ENCODE results near the gene MFN2.

MFN2 gene

GRCh38 chr1:11960715-11961114 is 19.5 kb upstream of the MFN2 start:
- no peak for DNase-seq

DNA sequence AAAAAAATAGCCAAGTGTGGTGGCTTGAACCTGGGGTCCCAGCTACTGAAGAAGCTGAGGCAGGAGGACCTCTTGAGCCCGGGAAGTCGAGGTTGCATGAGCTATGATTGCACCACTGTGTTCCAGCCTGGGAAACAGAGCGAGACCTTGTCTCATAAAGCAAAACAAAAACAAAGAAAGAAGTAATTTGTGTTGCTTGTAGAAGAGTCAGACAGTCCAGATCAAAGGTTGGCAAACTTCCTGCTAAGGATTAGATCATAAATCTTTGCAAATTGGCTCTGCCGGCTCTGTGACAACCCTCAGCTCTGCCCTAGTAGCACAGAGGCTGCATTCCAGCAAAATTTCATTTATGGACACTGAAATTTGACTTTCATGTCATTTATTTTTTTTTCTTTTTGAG is 19.0 kb upstream of the MFN2 start:
- DNase-seq = no peak

DNA sequence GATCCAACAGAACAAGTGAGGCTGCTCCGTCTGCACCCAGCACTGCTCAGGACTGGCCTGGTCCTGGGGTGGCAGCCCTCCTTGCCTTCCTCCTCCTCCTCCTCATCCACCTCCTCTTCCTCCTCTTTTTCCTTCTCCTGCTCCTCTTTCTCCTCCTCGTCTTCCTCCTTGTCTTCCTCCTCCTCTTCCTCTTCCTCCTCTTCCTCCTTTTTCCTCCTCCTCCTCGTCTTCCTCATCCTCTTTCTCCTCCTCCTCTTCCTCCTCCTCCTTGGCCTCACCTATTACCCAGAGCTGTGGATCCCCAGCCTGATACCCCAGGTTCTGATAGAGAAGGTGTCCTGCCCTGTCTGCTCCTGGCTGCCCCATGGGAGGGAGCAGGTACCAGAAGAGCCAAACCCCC is 16.6 kb upstream of the MFN2 start:
- DNase-seq = no peak

- no peak for DNase-seq
Observed at GRCh38 chr1:11964656-11965055, 15.6 kb upstream of the MFN2 start.

GRCh38 chr1:11967028-11967547 is 13.2 kb upstream of the MFN2 start:
- DNase-seq = no peak

- no peak for DNase-seq
Observed at GRCh38 chr1:11970441-11971185, 9.6 kb upstream of the MFN2 start.

GRCh38 chr1:11977625-11978024 is 2.6 kb upstream of the MFN2 start:
- no peak for DNase-seq

GRCh38 chr1:11978301-11978700 is 1.9 kb upstream of the MFN2 start:
- DNase-seq = no peak

GRCh38 chr1:11979028-11979850 is 1.0 kb upstream of the MFN2 start:
- DNase-seq = no peak

DNA sequence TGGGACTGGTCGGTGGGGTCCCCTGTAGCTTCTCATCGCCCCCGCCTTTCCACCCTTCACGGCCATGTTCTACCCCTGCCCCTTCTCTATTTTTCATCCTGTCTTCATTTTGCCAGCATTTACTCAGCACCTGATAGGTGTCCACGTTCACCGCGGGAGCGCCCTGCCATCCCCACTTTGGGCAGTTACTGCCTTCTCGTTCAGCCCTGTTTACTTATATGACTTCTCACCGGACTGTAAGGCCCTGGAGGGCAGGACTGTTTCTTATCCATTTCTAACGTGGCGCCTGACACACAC is 380 bp downstream of the MFN2 start:
- no peak for DNase-seq

DNA sequence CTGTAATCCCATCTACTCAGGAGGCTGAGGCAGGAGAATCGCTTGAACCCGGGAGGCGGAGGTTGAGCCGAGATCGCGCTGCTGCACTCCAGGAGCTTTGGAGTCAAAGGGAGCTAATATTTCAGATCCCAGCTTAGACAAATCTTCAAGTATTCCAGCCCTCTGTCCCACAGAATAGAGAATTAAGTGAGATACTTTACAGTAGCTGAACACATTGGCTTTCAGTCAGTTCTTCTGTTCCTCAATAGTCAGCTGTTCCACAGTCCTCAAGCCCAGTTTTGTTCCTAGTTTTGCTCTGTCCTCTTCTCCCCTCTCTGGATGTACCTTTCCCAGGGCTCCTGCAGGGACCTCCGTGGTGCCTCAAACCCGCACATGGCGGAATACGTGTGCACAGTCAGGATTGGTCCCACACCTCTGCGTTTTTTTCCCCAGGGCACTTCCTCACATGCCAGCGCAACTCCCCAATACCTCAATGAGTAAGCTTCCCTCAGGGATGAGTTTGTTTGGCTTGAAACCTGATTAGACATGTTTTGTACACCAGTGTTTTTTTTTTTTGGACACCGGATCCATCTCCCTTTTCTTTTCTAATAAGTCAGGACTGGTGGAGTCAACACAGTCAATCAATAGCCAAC is 1.2 kb downstream of the MFN2 start:
- DNase-seq = no peak

DNA sequence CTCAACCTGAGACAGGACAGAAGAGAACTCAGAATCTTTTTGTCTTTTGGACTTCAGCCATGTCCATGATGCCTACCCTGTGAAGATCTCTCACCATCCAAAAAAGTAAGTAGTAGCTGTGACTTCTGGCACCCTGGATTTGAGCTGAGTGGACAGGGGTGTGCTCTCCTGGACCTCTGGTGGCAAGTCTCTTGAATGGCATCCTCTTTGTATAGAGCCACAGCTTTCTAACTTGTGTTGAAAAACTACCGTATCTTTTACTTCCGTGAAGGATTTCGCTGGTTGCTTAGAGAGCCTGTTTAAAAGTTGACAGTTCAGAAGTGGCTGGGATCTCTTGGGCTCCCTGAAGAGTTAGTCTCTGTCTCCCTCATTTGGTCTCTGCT is 1.8 kb downstream of the MFN2 start:
- DNase-seq = no peak

GRCh38 chr1:11984121-11984520 is 3.9 kb downstream of the MFN2 start:
- DNase-seq = no peak

DNA sequence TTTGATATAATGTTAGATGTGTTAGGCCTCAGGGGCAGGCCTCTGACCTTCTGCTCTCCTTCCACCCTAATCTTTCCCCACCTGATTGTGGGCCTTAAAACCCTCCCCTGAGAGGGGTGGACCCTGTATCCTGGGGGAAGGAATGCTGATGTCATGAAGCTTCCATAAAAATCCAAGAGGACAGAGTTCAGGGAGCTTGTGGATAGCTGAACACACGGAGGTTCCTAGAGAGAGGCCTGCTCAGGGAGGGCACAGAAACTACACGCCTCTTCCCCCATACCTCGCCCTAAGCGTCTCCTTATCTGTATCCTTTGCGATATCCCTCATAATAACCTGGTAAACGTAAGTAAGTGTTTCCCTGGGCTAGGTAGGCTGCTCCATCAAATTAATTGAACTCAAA is 4.3 kb downstream of the MFN2 start:
- DNase-seq = no peak

- no peak for DNase-seq
Observed at GRCh38 chr1:11985171-11985570, 4.9 kb downstream of the MFN2 start.

GRCh38 chr1:11985851-11986250 is 5.6 kb downstream of the MFN2 start:
- DNase-seq = no peak

DNA sequence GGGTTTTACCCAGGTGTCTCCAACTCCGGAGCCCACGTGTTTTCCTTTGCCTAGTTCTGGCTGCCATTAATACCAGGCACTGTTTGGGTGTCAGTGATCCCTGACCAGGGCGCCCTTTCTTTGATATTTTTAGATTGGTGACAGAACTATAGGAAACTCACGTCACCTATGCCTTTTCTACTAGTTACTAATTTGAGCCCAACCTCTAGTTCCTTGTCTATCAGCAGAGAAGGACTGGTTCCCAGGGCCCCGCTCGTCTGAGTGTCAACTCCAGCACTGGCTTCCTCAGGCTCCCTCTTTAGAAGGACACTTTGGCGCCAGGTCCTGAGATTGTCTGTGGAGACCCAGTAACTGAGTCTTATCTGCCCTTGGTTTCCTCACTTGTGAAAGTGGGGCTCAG is 9.4 kb downstream of the MFN2 start:
- DNase-seq = no peak

GRCh38 chr1:11990303-11991032 is 10.2 kb downstream of the MFN2 start:
- no peak for DNase-seq

- no peak for DNase-seq
Observed at GRCh38 chr1:11991969-11992676, 11.9 kb downstream of the MFN2 start.

DNA sequence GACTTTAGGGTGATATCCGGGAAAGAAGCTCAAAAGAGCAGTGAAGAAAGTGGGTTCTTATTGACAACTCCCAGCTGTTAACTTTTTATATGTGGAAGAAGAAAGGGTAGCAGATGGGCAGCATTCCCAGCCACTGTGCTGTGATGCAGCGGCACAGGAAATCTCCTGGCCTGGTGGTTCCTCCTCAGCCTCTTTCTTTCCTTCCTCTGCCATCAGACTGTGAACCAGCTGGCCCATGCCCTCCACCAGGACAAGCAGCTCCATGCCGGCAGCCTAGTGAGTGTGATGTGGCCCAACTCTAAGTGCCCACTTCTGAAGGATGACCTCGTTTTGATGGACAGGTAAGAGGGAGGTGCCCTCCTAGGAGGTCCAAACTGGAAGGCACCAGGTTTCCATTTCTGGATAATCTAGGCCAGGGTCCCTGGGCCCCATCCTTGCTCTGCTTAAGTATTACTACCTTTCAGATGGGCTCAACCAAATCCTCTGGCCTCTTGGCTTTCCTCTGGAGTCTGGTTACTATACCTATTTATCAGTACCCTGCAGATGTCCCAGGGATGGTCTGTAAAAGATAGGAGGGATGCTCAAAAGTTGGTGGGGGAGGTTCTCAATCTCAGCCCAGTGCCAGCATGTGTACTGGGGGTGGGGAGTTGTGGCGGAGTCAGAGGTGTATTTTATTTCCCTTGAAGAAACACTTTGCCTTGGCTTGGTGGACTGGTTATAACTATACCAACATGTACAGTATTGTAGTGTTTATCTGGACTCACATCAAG is 17.0 kb downstream of the MFN2 start:
- DNase-seq = no peak

- DNase-seq = no peak
Observed at GRCh38 chr1:11998636-11999035, 18.4 kb downstream of the MFN2 start.

DNA sequence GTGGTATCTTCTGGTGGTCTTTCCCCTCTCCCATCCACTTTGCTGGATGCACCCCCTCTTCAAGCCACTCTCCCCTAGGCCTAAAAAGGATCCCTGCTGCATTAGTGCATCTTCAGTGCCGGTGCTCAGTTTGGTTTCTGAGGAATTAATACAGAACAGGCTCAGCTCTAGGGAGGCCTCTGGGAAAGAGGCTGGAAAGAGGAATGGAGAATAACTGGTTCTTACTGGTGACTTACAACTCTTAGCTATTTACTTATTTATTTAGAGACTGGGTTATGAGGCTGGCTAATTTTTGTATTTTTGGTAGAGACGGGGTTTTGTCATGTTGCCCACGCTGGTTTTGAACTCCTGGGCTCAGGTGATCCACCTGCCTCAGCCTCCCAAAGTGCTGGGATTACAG is 19.0 kb downstream of the MFN2 start:
- DNase-seq = no peak

Measured in activated naive CD4-positive, alpha-beta T cell treated with Interleukin-2 at 50 U/mL for 16 hours (primary cell).